ENCODE measurements around the gene BPIFB6. TPM values are rescaled to one million over a fixed set of nuclear protein-coding genes. Genes with fewer than 3 reads are reported as not detected.

Gene BPIFB6
- total and polyA plus RNA-seq, 10 of the 15 experiments (the other 5 are each of a cell fraction or from before 2014, with no cell fraction given), result not detected

DNA sequence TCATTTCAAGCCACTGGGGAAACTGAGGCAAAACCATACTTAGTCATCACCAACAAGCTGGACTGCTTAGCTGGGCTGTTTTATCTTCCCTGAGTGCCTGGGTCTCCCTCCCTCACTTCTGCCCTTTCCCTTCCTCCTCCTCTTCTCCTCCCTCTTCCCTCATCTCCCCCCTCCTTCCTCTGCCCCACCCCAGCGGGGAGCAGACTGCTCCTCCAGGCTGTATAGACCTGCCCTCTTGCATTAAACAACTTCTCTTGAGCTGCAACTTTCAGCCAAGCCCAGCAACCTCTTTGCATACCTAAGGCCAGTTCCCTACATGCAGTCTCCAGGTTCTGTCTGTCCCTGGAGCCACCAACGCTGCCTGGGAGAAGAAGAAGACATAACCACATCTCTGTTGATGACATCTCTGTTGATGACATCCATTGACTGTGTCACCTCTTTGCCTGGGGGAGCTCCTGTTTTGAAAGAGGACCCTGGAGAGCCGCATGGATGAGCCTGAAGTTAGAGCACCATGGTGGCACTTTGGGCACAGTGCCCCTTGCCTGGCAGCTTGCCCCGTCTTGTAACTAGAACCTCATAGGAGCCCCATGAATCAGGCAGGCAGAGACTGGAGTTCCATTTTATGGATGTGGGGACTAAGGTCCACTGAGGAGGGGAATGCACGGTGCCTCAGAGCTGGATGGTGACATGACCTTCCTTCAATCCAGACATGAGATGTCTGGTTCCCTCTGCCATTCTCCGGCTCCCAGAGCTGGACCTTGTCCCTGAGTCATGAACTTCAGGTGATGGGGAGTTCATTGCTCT is 7.8 kb upstream of the BPIFB6 start:
- no peaks in the 10 kb centered on the region for H4K20me1 ChIP-seq (ENCODE audit: control insufficient read depth, insufficient read depth)
- intact Hi-C loops (cut with micrococcal nuclease; ENCODE audit: unreplicated experiment), result no loop called here
- 30% methylated on average over 6 of the region's 6 CpGs for WGBS (ENCODE audit: insufficient coverage, insufficient replicate concordance, low lambda C conversion rate, missing lambda C conversion rate)
- H3K9ac ChIP-seq (ENCODE audit: control insufficient read depth, insufficient read depth, low read length), result no peak overlapping the region
- peaks cover 3% of the 10 kb centered on the region for H3K4me1 ChIP-seq (ENCODE audit: control insufficient read depth, insufficient read depth, low read length)
- no peaks in the 10 kb centered on the region for H3K36me3 ChIP-seq (ENCODE audit: control insufficient read depth in 2 of 2, insufficient read depth in 2 of 2, low read length in 1 of 2)
- BruUV-seq (replicated peaks), result no TSS peak
- FAIRE-seq (no peak), ATAC-seq (no peak), DNase-seq (ENCODE audit: low read depth, low spot score) (no peak)
- H3K4me3 ChIP-seq, result no peak overlapping the region
- ChIA-PET CTCF (no interaction called here), SMC1A (ENCODE audit: uncharacterized antibody, unreplicated experiment) (no interaction called here), POLR2A (no interaction called here), RAD21 (ENCODE audit: unreplicated experiment) (no interaction called here)
- H3K79me2 ChIP-seq (ENCODE audit: control insufficient read depth, insufficient read depth, low read length), result no peaks in the 10 kb centered on the region
- no peak overlapping the region for H3K4me2 ChIP-seq (ENCODE audit: control insufficient read depth, insufficient read depth)
- no peak overlapping the region for H3K27ac ChIP-seq (ENCODE audit: control insufficient read depth, insufficient read depth)
- no peaks in the 10 kb centered on the region; a peak in 1 of 4 replicates for H3K27me3 ChIP-seq (replicated peaks in 1 of 2; ENCODE audit: control insufficient read depth in 2 of 2, insufficient read depth in 2 of 2, low read length in 1 of 2)
- H3K9me3 ChIP-seq (replicated peaks; ENCODE audit: control insufficient read depth, insufficient read depth, low read length), result no peaks in the 10 kb centered on the region
- in situ Hi-C loops (cut with MboI), result no loop called here
- H2AFZ ChIP-seq (ENCODE audit: control insufficient read depth, low read depth, low read length), result no peak overlapping the region
- TF ChIP-seq SMAD1 (IDR thresholded peaks at IDR 0.05; ENCODE audit: low read depth, partially characterized antibody), result no peak
- no peak for TF ChIP-seq RELB (IDR thresholded peaks at IDR 0.05; ENCODE audit: low read depth)
- TF ChIP-seq SREBF2 (IDR thresholded peaks at IDR 0.05; ENCODE audit: low read length), result no peak
- no peak for TF ChIP-seq CBFB (IDR thresholded peaks at IDR 0.05; ENCODE audit: low read depth)
- no peak for TF ChIP-seq SMAD5 (IDR thresholded peaks at IDR 0.05; ENCODE audit: low read depth)
- TF ChIP-seq NFIC (IDR thresholded peaks at IDR 0.05; ENCODE audit: low read depth, low read length), result no peak
- no peak for TF ChIP-seq SMC3 (IDR thresholded peaks at IDR 0.05; ENCODE audit: borderline replicate concordance, low read length)
- TF ChIP-seq SIX5 (IDR thresholded peaks at IDR 0.05; ENCODE audit: low read depth, low read length, severe bottlenecking), result no peak
- no peak for TF ChIP-seq HDAC6 (IDR thresholded peaks at IDR 0.05; ENCODE audit: unreplicated experiment)
- TF ChIP-seq BRCA1 (IDR thresholded peaks at IDR 0.05; ENCODE audit: low read depth, low read length), result no peak
- no peak for TF ChIP-seq TARDBP (IDR thresholded peaks at IDR 0.05; ENCODE audit: borderline replicate concordance)
- no peak for TF ChIP-seq TAF1 (IDR thresholded peaks at IDR 0.05; ENCODE audit: borderline replicate concordance, low read depth, low read length)
- no peak for TF ChIP-seq ATF2 (IDR thresholded peaks at IDR 0.05; ENCODE audit: low read length)
- no peak for TF ChIP-seq MTA3 (IDR thresholded peaks at IDR 0.05; ENCODE audit: borderline replicate concordance, low read length)
- no peak for TF ChIP-seq BCL11A (IDR thresholded peaks at IDR 0.05; ENCODE audit: low read depth, low read length)
- no peak for TF ChIP-seq PAX8 (IDR thresholded peaks at IDR 0.05)
- TF ChIP-seq BCL3 (IDR thresholded peaks at IDR 0.05; ENCODE audit: borderline replicate concordance, insufficient read depth, low read depth, low read length, poor library complexity, severe bottlenecking), result no peak
- TF ChIP-seq SRF (IDR thresholded peaks at IDR 0.05; ENCODE audit: low read depth in 2 of 2, low read length in 2 of 2), result no peak
- TF ChIP-seq NR2C1 (IDR thresholded peaks at IDR 0.05), result no peak

Data from GM12878 (cell line).